Activated T-helper 2 cell treated with anti-CD3 and anti-CD28 coated beads, Interferon-gamma antibody, Interleukin-2, Interleukin-4, amounts not matched to agents 10 μg/mL and 5 μg/mL and 100 μg/mL, durations not matched to agents 14 hours and 24 hours and 36 hours (primary cell): ENCODE measurements around the gene SHC3. TPM values are rescaled to one million over a fixed set of nuclear protein-coding genes. Genes with fewer than 3 reads are reported as not detected.

Experiments
- DNase-seq: peaks from one replicate; pipeline ENCODE4 v3.0.0; 2021; ENCODE audit warnings: low spot score
- H3K27ac Mint-ChIP-seq: one replicate; pipeline ENCODE4 v1.8.0; 2021; ENCODE audit warnings: mixed read lengths
- H3K27me3 Mint-ChIP-seq: one replicate; pipeline ENCODE4 v1.8.0; 2021; ENCODE audit warnings: low read depth, mixed read lengths
- H3K36me3 Mint-ChIP-seq: one replicate; pipeline ENCODE4 v1.8.0; 2021; ENCODE audit warnings: low read depth, mixed read lengths
- H3K4me1 Mint-ChIP-seq: one replicate; pipeline ENCODE4 v1.8.0; 2021; ENCODE audit warnings: low read depth, mixed read lengths
- H3K4me3 Mint-ChIP-seq: one replicate; pipeline ENCODE4 v1.8.0; 2021; ENCODE audit warnings: low read depth, mild to moderate bottlenecking, moderate library complexity, mixed read lengths
- H3K9me3 Mint-ChIP-seq: one replicate; pipeline ENCODE4 v1.8.0; 2021; ENCODE audit warnings: mixed read lengths
- intact Hi-C: fragments of 100-400 bp; cut with micrococcal nuclease; formaldehyde crosslinking; loops from one replicate; pipeline ENCODE4 v1.15.1; 2023
- total RNA-seq: library from RNA; stranded (reverse); gene quantifications from 2 replicates; pipeline ENCODE4 v1.2.3, GENCODE V29; 2022

Gene SHC3
- total RNA-seq, 1 donor from 2014 or later = not detected

DNA sequence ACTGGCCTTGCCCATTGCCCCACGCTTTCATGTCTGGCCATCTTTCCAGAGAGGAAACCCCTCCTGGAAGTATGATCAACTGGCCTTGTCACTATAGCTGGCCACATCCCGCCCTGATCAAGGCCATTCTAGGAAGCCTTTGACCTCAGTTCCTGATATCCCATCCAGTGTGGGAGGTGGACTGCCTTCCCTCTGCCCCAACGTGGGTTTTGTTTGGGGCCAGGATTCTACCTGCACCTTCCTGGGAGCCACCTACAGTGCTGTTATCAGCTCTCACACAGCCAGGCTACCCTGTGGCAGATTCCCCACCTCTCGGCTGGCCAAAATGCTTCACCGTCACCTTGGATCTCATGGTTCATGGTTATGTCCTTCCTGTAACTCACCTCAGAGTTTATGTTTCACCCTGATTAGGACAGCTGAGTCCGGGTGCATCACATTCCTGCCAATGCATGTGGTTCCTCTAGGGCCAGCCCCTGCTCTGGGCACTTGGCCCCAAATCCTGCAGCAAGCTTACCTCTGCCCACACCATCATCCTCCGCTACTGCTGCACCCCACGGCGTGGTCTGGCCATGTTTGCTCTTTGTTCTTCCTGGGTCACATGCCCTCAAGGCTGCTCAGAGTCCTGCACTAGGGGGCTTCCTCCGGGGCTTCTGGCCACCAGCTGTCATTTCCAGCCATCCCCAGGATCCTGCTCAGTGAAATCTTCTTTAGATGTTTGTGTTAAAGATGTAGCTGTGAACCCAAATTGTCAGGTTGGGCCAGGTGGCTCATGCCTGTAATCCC lies 211.5 kb downstream of the SHC3 start:
- intact Hi-C loops = no loop called here
- Mint-ChIP-seq H3K4me3 (no peak overlapping the region), H3K27ac (no peak overlapping the region), H3K27me3 (peaks cover 25% of the 10 kb centered on the region), H3K9me3 (no peaks in the 10 kb centered on the region), H3K36me3 (no peaks in the 10 kb centered on the region), H3K4me1 (peaks cover 3% of the 10 kb centered on the region)
- DNase-seq = no peak

- H3K36me3 Mint-ChIP-seq = no peaks in the 10 kb centered on the region
- H3K27ac Mint-ChIP-seq = no peak overlapping the region
- no peak overlapping the region for H3K4me3 Mint-ChIP-seq
- no peaks in the 10 kb centered on the region for H3K9me3 Mint-ChIP-seq
- no peak for DNase-seq
- peaks cover 37% of the 10 kb centered on the region for H3K27me3 Mint-ChIP-seq
- intact Hi-C loops = no loop called here
- peaks cover 3% of the 10 kb centered on the region for H3K4me1 Mint-ChIP-seq
These were observed 213.1 kb downstream of the SHC3 start for GRCh38 chr9:88965473-88965872.

- intact Hi-C loops = no loop called here
- no peak overlapping the region for H3K27ac Mint-ChIP-seq
- no peak for DNase-seq
These were observed 218.0 kb downstream of the SHC3 start for GRCh38 chr9:88960632-88961031.

DNA sequence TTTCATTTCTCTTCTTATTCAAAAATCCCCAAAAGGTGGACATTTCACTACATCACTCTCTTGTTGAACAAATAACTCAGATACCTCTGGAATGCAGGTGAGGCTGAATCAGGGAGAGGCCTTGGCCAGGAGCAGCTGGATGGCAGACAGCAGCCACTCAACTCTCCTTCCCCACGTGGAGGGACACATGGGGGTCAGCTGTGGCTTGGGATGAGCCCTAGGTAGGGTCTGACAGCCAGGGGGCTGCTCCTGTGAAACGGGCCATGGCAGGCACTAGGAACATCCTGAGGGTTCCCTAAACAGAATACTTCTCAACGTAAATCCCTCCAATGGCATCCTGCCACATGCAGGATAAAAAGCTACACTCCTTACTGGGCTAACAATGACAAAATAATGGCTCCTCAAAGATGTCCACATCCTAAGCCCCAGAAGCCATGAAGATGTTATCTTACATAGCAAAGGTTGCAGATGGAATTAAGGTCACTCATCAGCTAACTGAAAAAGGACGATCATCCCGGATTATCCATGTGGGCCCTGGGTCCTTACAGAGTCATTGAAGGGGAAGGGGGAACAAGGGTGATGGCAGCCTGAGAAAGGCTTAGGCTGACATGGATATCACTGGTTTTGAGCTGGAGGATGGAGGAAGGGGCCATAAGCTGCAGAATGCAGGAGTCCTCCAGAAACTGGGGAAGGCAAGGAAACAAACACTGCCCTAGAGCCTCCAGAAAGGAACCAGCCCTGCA lies 218.7 kb downstream of the SHC3 start:
- intact Hi-C loops = loop anchor here (10.0 kb wide), 1 partner anchor 125 kb away; no protein-coding TSS in a partner anchor
- peaks cover 48% of the 10 kb centered on the region for H3K27me3 Mint-ChIP-seq
- H3K9me3 Mint-ChIP-seq = no peaks in the 10 kb centered on the region
- no peak overlapping the region for H3K27ac Mint-ChIP-seq
- peaks cover 3% of the 10 kb centered on the region for H3K4me1 Mint-ChIP-seq
- H3K36me3 Mint-ChIP-seq = no peaks in the 10 kb centered on the region
- no peak overlapping the region for H3K4me3 Mint-ChIP-seq
- no peak for DNase-seq

More at GRCh38 chr9:88960632-88961031, 218.0 kb downstream of the SHC3 start:
- Mint-ChIP-seq H3K27me3 (peaks cover 47% of the 10 kb centered on the region), H3K4me1 (peaks cover 3% of the 10 kb centered on the region), H3K4me3 (no peak overlapping the region), H3K9me3 (no peaks in the 10 kb centered on the region), H3K36me3 (no peaks in the 10 kb centered on the region)

DNA sequence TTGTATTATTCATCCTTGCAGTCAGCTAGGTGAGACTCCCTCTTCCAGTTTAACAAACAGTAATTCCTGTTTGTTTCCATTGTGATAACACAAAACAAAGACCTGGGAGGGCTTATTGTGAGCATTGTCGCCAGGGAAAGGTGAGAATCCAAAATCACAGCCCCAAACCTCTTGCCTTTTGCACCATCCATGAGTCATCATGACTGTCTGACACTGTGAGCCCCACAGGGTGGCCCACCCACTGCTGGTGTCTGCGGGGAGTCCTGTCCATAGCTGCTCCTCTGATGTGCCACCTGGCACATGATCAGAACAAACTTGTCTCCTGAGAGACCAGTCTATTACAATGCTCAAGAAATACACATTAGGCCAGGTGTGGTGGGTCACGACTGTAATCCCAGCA lies 221.1 kb downstream of the SHC3 start:
- H3K27ac Mint-ChIP-seq = no peak overlapping the region
- intact Hi-C loops = loop anchor here (10.0 kb wide), 1 partner anchor 123 kb away; no protein-coding TSS in a partner anchor
- peaks cover 36% of the 10 kb centered on the region for H3K27me3 Mint-ChIP-seq

More for the DNA sequence above, 221.1 kb downstream of the SHC3 start:
- no peaks in the 10 kb centered on the region for H3K9me3 Mint-ChIP-seq
- H3K36me3 Mint-ChIP-seq = no peaks in the 10 kb centered on the region
- DNase-seq = no peak
- H3K4me3 Mint-ChIP-seq = no peak overlapping the region
- peaks cover 19% of the 10 kb centered on the region for H3K4me1 Mint-ChIP-seq

Other genes starting within 250 kb of the SHC3 start
- 7.1 and 7.5 TPM in 2 replicates for gene S1PR3, start 187.3 kb downstream of the SHC3 start, total RNA-seq
- 172 and 177 TPM in 2 replicates for gene CKS2, start 132.4 kb upstream of the SHC3 start, total RNA-seq
- gene SECISBP2, start 139.7 kb upstream of the SHC3 start, total RNA-seq = 51.3 and 53.5 TPM in 2 replicates